ENCODE data around the gene SLC22A13. TPM values are rescaled to one million over a fixed set of nuclear protein-coding genes. Genes with fewer than 3 reads are reported as not detected.

The SLC22A13 gene
- total RNA-seq, 4 donors from 2014 or later, result 0.13 to 0.17 TPM; not detected in 2

DNA sequence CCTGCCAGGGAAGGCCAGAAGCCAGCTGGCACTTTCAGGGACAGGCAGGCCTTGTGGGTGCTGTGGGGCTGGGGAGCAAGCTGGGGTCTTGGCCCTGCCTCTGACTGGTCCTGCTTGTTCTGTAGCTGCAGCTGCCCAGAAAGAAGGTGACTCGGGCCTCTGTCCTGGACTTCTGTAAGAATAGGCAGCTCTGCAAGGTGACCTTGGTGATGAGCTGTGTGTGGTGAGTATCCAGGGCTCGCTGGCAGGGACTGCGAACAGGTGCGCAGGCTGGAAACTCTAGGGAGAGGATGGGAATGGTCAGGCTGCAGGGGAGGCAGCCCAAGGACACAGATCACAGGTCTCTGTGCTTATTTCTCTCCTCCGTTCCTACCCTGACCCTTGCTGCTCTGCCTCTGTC, 47.7 kb downstream of the SLC22A13 start:
- H3K4me3 ChIP-seq (ENCODE audit: low read depth, poor library complexity, severe bottlenecking), result no peak overlapping the region
- DNase-seq (ENCODE audit: low spot score in 2 of 2), result no peak
- no peak for TF ChIP-seq POLR2A (IDR thresholded peaks at IDR 0.05)
- TF ChIP-seq, protein P1, sequence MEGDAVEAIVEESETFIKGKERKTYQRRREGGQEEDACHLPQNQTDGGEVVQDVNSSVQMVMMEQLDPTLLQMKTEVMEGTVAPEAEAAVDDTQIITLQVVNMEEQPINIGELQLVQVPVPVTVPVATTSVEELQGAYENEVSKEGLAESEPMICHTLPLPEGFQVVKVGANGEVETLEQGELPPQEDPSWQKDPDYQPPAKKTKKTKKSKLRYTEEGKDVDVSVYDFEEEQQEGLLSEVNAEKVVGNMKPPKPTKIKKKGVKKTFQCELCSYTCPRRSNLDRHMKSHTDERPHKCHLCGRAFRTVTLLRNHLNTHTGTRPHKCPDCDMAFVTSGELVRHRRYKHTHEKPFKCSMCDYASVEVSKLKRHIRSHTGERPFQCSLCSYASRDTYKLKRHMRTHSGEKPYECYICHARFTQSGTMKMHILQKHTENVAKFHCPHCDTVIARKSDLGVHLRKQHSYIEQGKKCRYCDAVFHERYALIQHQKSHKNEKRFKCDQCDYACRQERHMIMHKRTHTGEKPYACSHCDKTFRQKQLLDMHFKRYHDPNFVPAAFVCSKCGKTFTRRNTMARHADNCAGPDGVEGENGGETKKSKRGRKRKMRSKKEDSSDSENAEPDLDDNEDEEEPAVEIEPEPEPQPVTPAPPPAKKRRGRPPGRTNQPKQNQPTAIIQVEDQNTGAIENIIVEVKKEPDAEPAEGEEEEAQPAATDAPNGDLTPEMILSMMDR (IDR thresholded peaks at IDR 0.05), result no peak
- WGBS, 2 donors, result 93 to 95% methylated on average over 5 of the region's 5 CpGs
- intact Hi-C loops (cut with DNase I; ENCODE audit: low total_unique reads), result no loop called here

DNA sequence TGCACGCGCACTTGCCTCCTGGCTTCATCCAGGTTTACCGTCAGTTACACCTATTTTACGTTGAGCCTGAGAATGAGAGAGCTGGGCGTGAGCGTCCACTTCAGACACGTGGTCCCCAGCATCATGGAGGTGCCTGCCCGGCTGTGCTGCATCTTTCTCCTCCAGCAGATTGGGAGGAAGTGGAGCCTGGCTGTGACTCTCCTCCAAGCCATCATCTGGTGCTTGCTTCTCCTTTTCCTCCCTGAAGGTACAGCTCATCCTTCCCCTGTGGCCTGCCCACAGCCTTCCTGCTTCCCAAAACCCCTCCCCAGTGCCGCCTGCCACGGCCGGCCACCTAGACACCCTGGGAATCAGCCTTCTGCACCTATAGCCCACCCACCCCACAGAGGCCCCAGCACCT, 48.1 kb downstream of the SLC22A13 start:
- 75 to 76% methylated on average over 11 of the region's 11 CpGs for WGBS, 2 donors
- no peak overlapping the region for H3K4me3 ChIP-seq (ENCODE audit: low read depth, poor library complexity, severe bottlenecking)
- no peak for TF ChIP-seq POLR2A (IDR thresholded peaks at IDR 0.05)
- TF ChIP-seq, protein P1 (IDR thresholded peaks at IDR 0.05), result no peak
- no peak for DNase-seq (ENCODE audit: low spot score in 2 of 2)
- intact Hi-C loops (cut with DNase I; ENCODE audit: low total_unique reads), result no loop called here

DNA sequence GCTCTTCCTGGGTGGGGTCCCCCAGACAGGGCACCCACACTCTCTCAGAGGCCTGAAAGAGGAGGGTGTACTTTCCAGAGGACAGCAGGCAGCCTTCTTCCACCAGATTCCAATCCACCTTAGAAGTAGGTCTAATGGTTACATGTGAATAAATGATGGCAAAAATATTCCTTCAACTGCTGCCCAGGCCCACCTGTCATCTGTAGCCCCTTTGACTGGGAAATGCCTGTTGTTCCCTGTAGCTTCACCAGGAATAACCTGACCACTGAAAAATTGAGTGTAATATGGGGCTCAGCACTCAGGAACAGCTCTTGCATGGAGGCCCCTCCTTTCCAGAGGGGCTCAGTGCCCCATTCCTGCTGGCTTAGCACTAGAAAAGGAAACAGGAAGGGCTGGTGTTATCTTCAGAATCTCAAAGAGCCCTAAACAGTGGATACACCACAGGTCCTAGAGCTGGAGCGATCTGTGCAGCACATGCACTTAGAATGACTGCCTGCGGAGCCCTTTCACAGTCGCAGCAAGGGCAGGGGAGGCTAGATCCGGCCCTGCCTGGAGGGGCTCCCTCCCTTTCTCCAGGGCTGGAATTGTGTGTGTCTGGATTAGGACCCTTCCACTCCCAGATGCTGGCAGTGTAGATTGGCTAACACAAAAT, 48.6 kb downstream of the SLC22A13 start:
- 60 to 63% methylated on average over 4 of the region's 4 CpGs for WGBS, 2 donors
- intact Hi-C loops (cut with DNase I; ENCODE audit: low total_unique reads), result no loop called here
- no peak overlapping the region for H3K4me3 ChIP-seq (ENCODE audit: low read depth, poor library complexity, severe bottlenecking)
- TF ChIP-seq POLR2A (IDR thresholded peaks at IDR 0.05), result no peak
- TF ChIP-seq, protein P1 (IDR thresholded peaks at IDR 0.05), result no peak
- DNase-seq (ENCODE audit: low spot score in 2 of 2), result no peak

DNA sequence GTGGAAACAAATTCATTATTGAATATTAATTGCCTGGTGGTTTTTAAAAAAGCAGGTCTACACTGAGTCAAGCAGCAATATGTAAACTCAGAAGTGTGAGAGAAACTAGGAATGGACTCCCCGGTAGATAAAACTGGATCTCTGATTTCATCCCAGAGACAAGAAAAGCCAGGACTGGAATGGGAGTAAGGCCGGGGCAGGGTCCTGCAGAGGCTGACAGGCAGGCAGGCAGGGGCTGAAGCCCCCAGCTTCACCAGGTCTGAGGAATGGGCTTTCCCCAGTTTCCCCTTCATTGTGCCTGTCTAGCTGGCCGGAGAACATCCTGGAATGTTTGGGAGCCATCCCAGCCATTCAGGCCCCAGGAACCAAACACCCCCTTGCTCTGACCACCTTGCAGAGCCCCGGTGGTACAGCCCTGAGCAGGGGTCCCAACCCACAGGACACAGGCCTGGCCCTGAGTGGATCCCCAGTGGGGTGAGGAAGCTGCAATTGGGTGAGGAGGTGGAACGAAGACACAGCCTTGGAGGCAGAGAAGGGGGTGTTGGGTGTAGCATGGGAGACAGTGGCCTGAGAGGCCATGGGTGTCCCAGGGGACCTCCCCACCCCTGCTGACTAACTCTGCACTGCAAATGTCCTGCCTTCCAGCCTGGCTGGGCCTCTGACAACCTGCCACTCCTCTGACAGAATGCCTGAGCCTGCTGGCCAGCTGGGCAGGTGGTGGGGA, 49.3 kb downstream of the SLC22A13 start:
- intact Hi-C loops (cut with DNase I; ENCODE audit: low total_unique reads), result no loop called here

DNA sequence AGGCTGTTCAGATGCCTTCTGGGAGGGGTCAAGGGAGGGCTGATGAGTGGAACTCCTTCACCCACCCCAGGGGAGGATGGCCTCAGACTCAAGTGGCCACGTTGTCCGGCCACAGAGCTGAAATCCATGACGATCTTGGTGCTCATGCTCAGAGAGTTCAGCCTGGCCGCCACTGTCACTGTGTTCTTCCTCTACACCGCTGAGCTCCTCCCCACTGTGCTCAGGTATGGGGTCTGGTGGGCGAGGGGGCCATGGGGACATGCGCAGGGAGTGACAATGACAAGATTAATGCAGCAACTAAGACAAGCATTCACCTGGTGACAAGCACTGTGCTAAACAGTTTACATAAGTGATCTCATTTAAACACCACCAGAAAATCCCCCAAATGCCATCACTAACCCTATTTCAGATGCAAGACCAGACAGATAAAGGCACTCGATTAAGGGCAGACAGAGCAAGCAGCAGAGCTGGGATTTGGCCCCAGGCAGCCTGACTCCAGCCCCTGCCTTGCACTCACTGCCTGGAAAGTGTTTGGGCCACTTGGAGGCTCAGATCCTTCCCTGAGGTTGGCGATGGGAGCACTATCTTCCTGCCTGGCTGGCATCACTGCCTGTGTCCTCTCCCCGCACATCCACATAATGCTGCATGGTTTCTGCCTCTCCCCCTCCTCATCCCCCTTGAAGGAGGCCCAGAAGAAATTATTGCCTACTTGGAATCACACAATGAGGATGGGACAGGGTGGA, 50.0 kb downstream of the SLC22A13 start:
- no peak overlapping the region for H3K4me3 ChIP-seq (ENCODE audit: low read depth, poor library complexity, severe bottlenecking)
- 80 to 86% methylated on average over 10 of the region's 10 CpGs for WGBS, 2 donors
- DNase-seq (ENCODE audit: low spot score in 2 of 2), result no peak
- TF ChIP-seq, protein P1 (IDR thresholded peaks at IDR 0.05), result no peak
- no peak for TF ChIP-seq POLR2A (IDR thresholded peaks at IDR 0.05)
- intact Hi-C loops (cut with DNase I; ENCODE audit: low total_unique reads), result no loop called here

More for the DNA sequence above, 49.3 kb downstream of the SLC22A13 start:
- DNase-seq (ENCODE audit: low spot score in 2 of 2), result no peak
- no peak overlapping the region for H3K4me3 ChIP-seq (ENCODE audit: low read depth, poor library complexity, severe bottlenecking)
- TF ChIP-seq, protein P1 (IDR thresholded peaks at IDR 0.05), result no peak
- TF ChIP-seq POLR2A (IDR thresholded peaks at IDR 0.05), result no peak
- 71 to 79% methylated on average over 5 of the region's 5 CpGs for WGBS, 2 donors
